DND-41 (cell line): Measurements from ENCODE around the gene C6orf89.

ENCODE experiments used
- ATAC-seq: fragments of 200-7000 bp; cut with Tn5 transposase; 3 replicates; pipeline ENCODE4 v1.9.1; 2021; ENCODE audit warnings: low read depth; ENCODE audit not compliant: insufficient read depth
- DNase-seq: peaks from one replicate; pipeline ENCODE4 v3.0.0-alpha.2; 2020
- H2AFZ ChIP-seq: 2 replicates; pipeline ENCODE4 v1.6.0; 2012; ENCODE audit warnings: low read depth, low read length
- H3K27ac ChIP-seq: 2 replicates; pipeline ENCODE4 v1.5.1; 2012; ENCODE audit warnings: low read length, inconsistent platforms
- H3K27me3 ChIP-seq: fragments of 200-600 bp; sonication (generic); 2 replicates; pipeline ENCODE4 v1.6.0; 2012; ENCODE audit warnings: low read length, mild to moderate bottlenecking, inconsistent platforms; ENCODE audit not compliant: insufficient read depth, poor library complexity
- H3K36me3 ChIP-seq: 2 replicates; pipeline ENCODE4 v1.5.1; 2012; ENCODE audit warnings: low read length, inconsistent platforms; ENCODE audit not compliant: insufficient read depth
- H3K4me1 ChIP-seq: 2 replicates; pipeline ENCODE4 v1.5.1; 2012; ENCODE audit warnings: mild to moderate bottlenecking, low read length; ENCODE audit not compliant: insufficient read depth
- H3K4me2 ChIP-seq: 2 replicates; pipeline ENCODE4 v1.6.0; 2012; ENCODE audit warnings: mild to moderate bottlenecking, moderate library complexity, low read length, inconsistent platforms; ENCODE audit not compliant: insufficient read depth
- H3K4me3 ChIP-seq, 2 experiments: fragments of 200-600 bp in 1 of 2; shearing (Covaris generic) in 1 of 2; 2 replicates each; pipeline ENCODE4 v1.5.1; 2012 to 2016; ENCODE audit warnings: inconsistent platforms in 2 of 2, low read length in 2 of 2, mild to moderate bottlenecking in 2 of 2, low read depth in 1 of 2, moderate library complexity in 1 of 2
- H3K79me2 ChIP-seq: 2 replicates; pipeline ENCODE4 v1.6.0; 2012; ENCODE audit warnings: low read length, inconsistent platforms; ENCODE audit not compliant: insufficient read depth
- H3K9ac ChIP-seq: 2 replicates; pipeline ENCODE4 v1.6.0; 2012; ENCODE audit warnings: low read depth, mild to moderate bottlenecking, inconsistent platforms, low read length, moderate library complexity
- H3K9me3 ChIP-seq: 2 replicates; pipeline ENCODE4 v1.5.1; 2012; ENCODE audit warnings: low read length, moderate library complexity, mild to moderate bottlenecking, inconsistent platforms; ENCODE audit not compliant: insufficient read depth, severe bottlenecking
- H4K20me1 ChIP-seq: 2 replicates; pipeline ENCODE4 v1.6.0; 2012; ENCODE audit warnings: low read length; ENCODE audit not compliant: insufficient read depth
- EZH2 ChIP-seq: IDR thresholded peaks from 3 replicates; pipeline ENCODE4 v1.6.1; 2012; ENCODE audit warnings: borderline replicate concordance, low read depth, mild to moderate bottlenecking, moderate library complexity, low read length, inconsistent platforms; ENCODE audit not compliant: severe bottlenecking
- TF ChIP-seq, protein P1 (sequence below): IDR thresholded peaks from 2 replicates; pipeline ENCODE4 v1.5.1; 2012; ENCODE audit warnings: borderline replicate concordance, low read length, moderate library complexity, mild to moderate bottlenecking; ENCODE audit not compliant: poor library complexity, severe bottlenecking; ENCODE audit errors: extremely low read depth

The C6orf89 gene

GRCh38 chr6:36933519-36933918 lies 47.8 kb downstream of the C6orf89 start:
- no peaks in the 10 kb centered on the region for H3K79me2 ChIP-seq
- no peaks in the 10 kb centered on the region for H3K4me1 ChIP-seq
- H3K27me3 ChIP-seq = no peaks in the 10 kb centered on the region
- no peak overlapping the region for H3K27ac ChIP-seq
- no peaks in the 10 kb centered on the region for H3K36me3 ChIP-seq
- no peak overlapping the region for H3K9ac ChIP-seq
- no peak overlapping the region for H3K4me3 ChIP-seq
- H3K4me2 ChIP-seq = no peak overlapping the region
- no peak for DNase-seq
- ATAC-seq = no peak
- no peak overlapping the region for H2AFZ ChIP-seq
- H3K9me3 ChIP-seq = no peaks in the 10 kb centered on the region
- TF ChIP-seq, protein P1, sequence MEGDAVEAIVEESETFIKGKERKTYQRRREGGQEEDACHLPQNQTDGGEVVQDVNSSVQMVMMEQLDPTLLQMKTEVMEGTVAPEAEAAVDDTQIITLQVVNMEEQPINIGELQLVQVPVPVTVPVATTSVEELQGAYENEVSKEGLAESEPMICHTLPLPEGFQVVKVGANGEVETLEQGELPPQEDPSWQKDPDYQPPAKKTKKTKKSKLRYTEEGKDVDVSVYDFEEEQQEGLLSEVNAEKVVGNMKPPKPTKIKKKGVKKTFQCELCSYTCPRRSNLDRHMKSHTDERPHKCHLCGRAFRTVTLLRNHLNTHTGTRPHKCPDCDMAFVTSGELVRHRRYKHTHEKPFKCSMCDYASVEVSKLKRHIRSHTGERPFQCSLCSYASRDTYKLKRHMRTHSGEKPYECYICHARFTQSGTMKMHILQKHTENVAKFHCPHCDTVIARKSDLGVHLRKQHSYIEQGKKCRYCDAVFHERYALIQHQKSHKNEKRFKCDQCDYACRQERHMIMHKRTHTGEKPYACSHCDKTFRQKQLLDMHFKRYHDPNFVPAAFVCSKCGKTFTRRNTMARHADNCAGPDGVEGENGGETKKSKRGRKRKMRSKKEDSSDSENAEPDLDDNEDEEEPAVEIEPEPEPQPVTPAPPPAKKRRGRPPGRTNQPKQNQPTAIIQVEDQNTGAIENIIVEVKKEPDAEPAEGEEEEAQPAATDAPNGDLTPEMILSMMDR = no peak
- no peak for TF ChIP-seq EZH2
- no peaks in the 10 kb centered on the region for H4K20me1 ChIP-seq

- Histone ChIP-seq H3K36me3 (no peaks in the 10 kb centered on the region), H2AFZ (no peak overlapping the region), H3K4me3 (no peak overlapping the region), H3K9me3 (no peaks in the 10 kb centered on the region), H4K20me1 (no peaks in the 10 kb centered on the region), H3K79me2 (no peaks in the 10 kb centered on the region), H3K9ac (no peak overlapping the region), H3K27ac (no peak overlapping the region), H3K4me1 (no peaks in the 10 kb centered on the region), H3K27me3 (no peaks in the 10 kb centered on the region), H3K4me2 (no peak overlapping the region)
- TF ChIP-seq, protein P1 = no peak
- TF ChIP-seq EZH2 = no peak
- no peak for ATAC-seq
- DNase-seq = no peak
These were observed 49.1 kb downstream of the C6orf89 start for GRCh38 chr6:36934901-36935300.

DNA sequence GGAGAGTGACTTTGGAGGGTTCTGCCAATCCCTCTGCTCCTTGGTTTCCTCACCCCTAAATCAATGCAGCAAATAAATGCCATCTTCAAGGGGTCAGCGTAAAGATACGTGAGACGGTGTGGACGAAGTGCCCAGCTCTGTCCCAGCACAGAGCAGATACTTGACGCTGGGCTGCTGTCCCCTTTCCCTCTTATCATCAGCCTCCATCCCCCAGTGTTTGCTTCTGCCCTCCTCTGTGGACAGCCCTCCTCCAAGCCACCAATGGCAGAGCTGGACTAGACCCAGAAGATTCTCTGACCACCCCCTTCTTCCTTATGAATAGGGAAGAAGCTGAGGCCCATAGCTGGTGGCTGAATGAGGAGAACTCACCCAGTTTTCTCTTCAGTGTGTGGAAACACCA lies 51.1 kb downstream of the C6orf89 start:
- Histone ChIP-seq H3K79me2 (no peaks in the 10 kb centered on the region), H2AFZ (no peak overlapping the region), H3K9ac (no peak overlapping the region), H3K4me2 (no peak overlapping the region), H4K20me1 (no peaks in the 10 kb centered on the region), H3K4me1 (no peaks in the 10 kb centered on the region), H3K27me3 (no peaks in the 10 kb centered on the region), H3K9me3 (no peaks in the 10 kb centered on the region), H3K4me3 (no peak overlapping the region), H3K36me3 (no peaks in the 10 kb centered on the region), H3K27ac (no peak overlapping the region)
- TF ChIP-seq, protein P1 = no peak
- TF ChIP-seq EZH2 = no peak
- ATAC-seq (no peak), DNase-seq (no peak)

DNA sequence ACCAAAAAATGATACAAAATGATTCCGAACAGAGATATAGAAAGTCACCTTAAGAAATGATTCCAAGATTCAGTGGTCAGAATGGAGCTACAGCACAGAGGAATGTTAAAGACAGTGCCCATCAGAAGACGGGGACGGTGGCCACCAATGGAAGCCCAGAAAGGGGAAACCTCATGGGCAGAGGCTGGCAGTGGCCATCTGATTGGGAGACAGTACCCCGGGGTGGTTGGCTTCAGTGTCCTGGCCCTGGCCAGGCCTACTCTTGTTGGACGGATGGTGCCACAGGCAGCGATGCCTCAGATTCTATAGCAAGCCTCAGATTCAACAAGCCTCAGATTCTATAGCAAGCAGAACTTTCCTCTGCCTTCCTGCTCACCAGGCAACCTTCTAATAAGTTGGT lies 52.1 kb downstream of the C6orf89 start:
- H3K36me3 ChIP-seq = no peaks in the 10 kb centered on the region
- H3K4me1 ChIP-seq = no peaks in the 10 kb centered on the region
- H3K79me2 ChIP-seq = no peaks in the 10 kb centered on the region
- TF ChIP-seq EZH2 = no peak
- H3K27ac ChIP-seq = no peak overlapping the region
- no peaks in the 10 kb centered on the region for H3K27me3 ChIP-seq
- H3K4me2 ChIP-seq = no peak overlapping the region
- H3K4me3 ChIP-seq = no peak overlapping the region
- DNase-seq (no peak), ATAC-seq (no peak)
- H4K20me1 ChIP-seq = no peaks in the 10 kb centered on the region
- H3K9ac ChIP-seq = no peak overlapping the region
- no peak overlapping the region for H2AFZ ChIP-seq
- no peaks in the 10 kb centered on the region for H3K9me3 ChIP-seq
